Mesodermal cell (in vitro differentiated cells): ENCODE data around the gene BCR.

ENCODE experiments used
- H3K27ac ChIP-seq: 2 replicates; pipeline ENCODE4 v1.7.0; 2013; ENCODE audit warnings: mild to moderate bottlenecking, low read depth, low read length, moderate library complexity; ENCODE audit not compliant: severe bottlenecking
- H3K36me3 ChIP-seq: 2 replicates; pipeline ENCODE4 v1.7.1; 2013; ENCODE audit warnings: mild to moderate bottlenecking, low read length, moderate library complexity; ENCODE audit not compliant: control insufficient read depth, insufficient read depth
- H3K4me1 ChIP-seq: one replicate; pipeline ENCODE4 v1.7.1; 2013; ENCODE audit warnings: mild to moderate bottlenecking, low read length; ENCODE audit not compliant: insufficient read depth, control insufficient read depth, poor library complexity, severe bottlenecking
- H3K4me3 ChIP-seq: 2 replicates; pipeline ENCODE4 v1.7.0; 2013; ENCODE audit warnings: low read length, control low read depth, mild to moderate bottlenecking; ENCODE audit not compliant: insufficient read depth, poor library complexity, severe bottlenecking; ENCODE audit errors: extremely low read depth
- H3K9me3 ChIP-seq: 2 replicates; pipeline ENCODE4 v1.7.1; 2013; ENCODE audit warnings: mild to moderate bottlenecking, low read length, moderate library complexity; ENCODE audit not compliant: control insufficient read depth
- WGBS, 2 experiments: methylation state at CpG; one replicate each; pipeline ENCODE4 v1.1.5; 2013; ENCODE audit warnings: missing lambda C conversion rate in 2 of 2; ENCODE audit not compliant: insufficient coverage in 2 of 2; 5-methylcytosine and 5-hydroxymethylcytosine counted together

The BCR gene

GRCh38 chr22:23142546-23143105, 37.7 kb upstream of the BCR start:
- H3K27ac ChIP-seq: peak overlapping the region; percentile 85
- H3K4me1 ChIP-seq: peaks cover 36% of the 10 kb centered on the region
- H3K9me3 ChIP-seq: no peaks in the 10 kb centered on the region
- WGBS, 2 experiments: 92 to 97% methylated on average over 6 to 9 of the region's 9 CpGs
- H3K36me3 ChIP-seq: no peaks in the 10 kb centered on the region
- no peak overlapping the region for H3K4me3 ChIP-seq

DNA sequence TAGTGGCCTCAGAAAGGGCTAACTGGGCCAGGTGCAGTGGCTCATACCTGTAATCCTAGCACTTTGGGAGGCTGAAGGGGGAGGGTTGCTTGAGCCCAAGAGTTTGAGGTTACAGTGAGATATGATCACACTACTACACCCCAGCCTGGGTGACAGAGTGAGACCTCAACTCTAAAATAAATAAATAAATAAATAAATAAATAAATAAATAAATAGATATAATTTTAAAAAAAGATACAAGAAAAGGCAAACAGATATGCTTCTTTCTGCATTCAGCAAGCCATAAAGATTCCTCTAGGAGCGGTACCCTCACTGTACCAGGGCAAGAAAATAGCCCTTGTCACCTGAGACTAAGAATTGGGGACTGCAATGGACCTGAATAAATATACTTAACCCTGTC, 37.2 kb upstream of the BCR start:
- Histone ChIP-seq H3K4me3 (no peak overlapping the region), H3K9me3 (no peaks in the 10 kb centered on the region), H3K4me1 (peaks cover 36% of the 10 kb centered on the region), H3K36me3 (no peaks in the 10 kb centered on the region), H3K27ac (no peak overlapping the region)
- WGBS, 2 experiments: 100% methylated on average over 1 of the region's 1 CpG; no CpG with 5 or more reads in 1 of the 2 experiments

- Histone ChIP-seq H3K4me3 (peak overlapping the region; percentile 39), H3K27ac (no peak overlapping the region), H3K36me3 (no peaks in the 10 kb centered on the region), H3K4me1 (peaks cover 28% of the 10 kb centered on the region), H3K9me3 (no peaks in the 10 kb centered on the region)
- WGBS, 2 experiments: no CpG with 5 or more reads among the region's 4 CpGs
These were observed 35.9 kb upstream of the BCR start for GRCh38 chr22:23144432-23144831.

- Histone ChIP-seq H3K36me3 (no peaks in the 10 kb centered on the region), H3K4me3 (peak within 1 kb of the TSS; percentile 39), H3K4me1 (peaks cover 28% of the 10 kb centered on the region), H3K9me3 (no peaks in the 10 kb centered on the region), H3K27ac (peak within 1 kb of the TSS; percentile 81)
- 7 to 9% methylated on average over 48 to 53 of the region's 62 CpGs for WGBS, 2 experiments
These were observed 35.1 kb upstream of the BCR start, which contains the start of gene RAB36 for GRCh38 chr22:23144932-23145877. TSS of gene RAB36 (plus strand) at chr22:23145477. CDS start at chr22:23146617, 1,140 bp downstream.

- Histone ChIP-seq H3K36me3 (no peaks in the 10 kb centered on the region), H3K27ac (peak overlapping the region; percentile 81), H3K9me3 (no peaks in the 10 kb centered on the region), H3K4me3 (peak overlapping the region; percentile 39), H3K4me1 (peaks cover 28% of the 10 kb centered on the region)
- 100% methylated on average over 1 to 2 of the region's 2 CpGs for WGBS, 2 experiments
These were observed 34.3 kb upstream of the BCR start for GRCh38 chr22:23145878-23146470.

DNA sequence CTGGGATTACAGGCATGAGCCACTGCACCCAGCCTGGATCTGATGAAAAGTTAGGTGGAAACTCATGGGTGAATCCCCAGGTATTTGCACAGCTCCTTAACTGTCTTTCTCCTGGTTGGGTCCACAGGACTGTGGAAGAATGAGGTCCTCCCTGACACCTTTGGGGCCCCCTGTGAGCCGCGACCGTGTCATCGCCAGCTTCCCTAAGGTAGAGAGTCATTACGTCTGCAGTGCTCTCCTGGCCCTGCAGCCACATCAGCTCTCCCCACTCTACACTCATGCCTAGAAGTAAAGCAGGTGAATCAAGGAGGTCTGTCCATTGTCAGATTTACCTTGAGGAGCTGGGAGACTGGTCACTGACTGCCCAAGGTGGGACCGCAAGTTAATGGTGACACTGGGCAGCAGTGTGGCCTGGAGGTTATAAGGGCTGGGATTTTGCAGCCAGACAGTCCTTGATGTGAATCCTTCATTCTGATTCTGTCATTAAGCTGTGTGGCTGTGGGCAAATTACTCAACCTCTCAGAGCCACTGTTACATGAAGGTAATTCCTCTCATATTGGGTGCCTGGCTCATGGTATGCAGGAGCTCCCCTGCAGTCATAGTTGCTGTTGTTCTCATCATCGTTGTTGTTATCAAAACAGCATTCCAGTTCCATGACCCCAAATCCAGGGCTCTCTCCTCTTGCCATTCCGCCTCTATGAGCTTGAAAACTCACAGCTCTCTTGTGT, 33.7 kb upstream of the BCR start:
- no peak overlapping the region for H3K27ac ChIP-seq
- 57 to 81% methylated on average over 2 to 3 of the region's 8 CpGs for WGBS, 2 experiments
- peaks cover 24% of the 10 kb centered on the region for H3K4me1 ChIP-seq

GRCh38 chr22:23147617-23148387, 32.5 kb upstream of the BCR start:
- 87 to 90% methylated on average over 4 to 5 of the region's 6 CpGs for WGBS, 2 experiments
- Histone ChIP-seq H3K9me3 (no peaks in the 10 kb centered on the region), H3K4me1 (peaks cover 29% of the 10 kb centered on the region), H3K36me3 (no peaks in the 10 kb centered on the region), H3K4me3 (no peak overlapping the region), H3K27ac (no peak overlapping the region)

More for the DNA sequence above, 33.7 kb upstream of the BCR start:
- Histone ChIP-seq H3K4me3 (no peak overlapping the region), H3K9me3 (no peaks in the 10 kb centered on the region), H3K36me3 (no peaks in the 10 kb centered on the region)

- 79 to 83% methylated on average over 14 to 15 of the region's 15 CpGs for WGBS, 2 experiments
- Histone ChIP-seq H3K4me1 (peaks cover 29% of the 10 kb centered on the region), H3K36me3 (no peaks in the 10 kb centered on the region), H3K9me3 (no peaks in the 10 kb centered on the region), H3K4me3 (no peak overlapping the region), H3K27ac (no peak overlapping the region)
These were observed 30.5 kb upstream of the BCR start for GRCh38 chr22:23149743-23150238.

- WGBS, 2 experiments: 93% methylated on average over 3 of the region's 6 CpGs
- Histone ChIP-seq H3K4me1 (peaks cover 29% of the 10 kb centered on the region), H3K27ac (no peak overlapping the region), H3K4me3 (no peak overlapping the region), H3K9me3 (no peaks in the 10 kb centered on the region), H3K36me3 (no peaks in the 10 kb centered on the region)
These were observed 29.5 kb upstream of the BCR start for GRCh38 chr22:23150762-23151161.
